H9 (cell line): ENCODE measurements around the gene PM20D1. TPM values are rescaled to one million over a fixed set of nuclear protein-coding genes. Genes with fewer than 3 reads are reported as not detected.

Experiments
- DNase-seq: peaks from one replicate; pipeline ENCODE4 v3.0.0-alpha.2; 2017
- H2AFZ ChIP-seq: one replicate; pipeline ENCODE4 v1.6.1; 2013; ENCODE audit warnings: mild to moderate bottlenecking, low read length, control low read depth, moderate library complexity
- H2AK5ac ChIP-seq: 2 replicates; pipeline ENCODE4 v1.6.1; 2013; ENCODE audit warnings: low read length, control low read depth, mixed read lengths; ENCODE audit not compliant: insufficient read length
- H2BK120ac ChIP-seq: one replicate; pipeline ENCODE4 v1.6.1; 2013; ENCODE audit warnings: low read depth, mild to moderate bottlenecking, low read length, control low read depth, inconsistent platforms; ENCODE audit not compliant: poor library complexity, severe bottlenecking
- H2BK12ac ChIP-seq: 2 replicates; pipeline ENCODE4 v1.6.1; 2013; ENCODE audit warnings: low read length, control low read depth, mixed read lengths, low read depth; ENCODE audit not compliant: insufficient read length
- H2BK15ac ChIP-seq: 2 replicates; pipeline ENCODE4 v1.6.1; 2013; ENCODE audit warnings: low read depth, low read length, control low read depth
- H2BK20ac ChIP-seq: one replicate; pipeline ENCODE4 v1.6.1; 2013; ENCODE audit warnings: low read depth, mild to moderate bottlenecking, low read length, control low read depth, inconsistent platforms; ENCODE audit not compliant: poor library complexity, severe bottlenecking
- H2BK5ac ChIP-seq: 2 replicates; pipeline ENCODE4 v1.6.1; 2013; ENCODE audit warnings: low read length, control low read depth, mixed read lengths; ENCODE audit not compliant: insufficient read length
- H3K14ac ChIP-seq: 2 replicates; pipeline ENCODE4 v1.6.1; 2013; ENCODE audit warnings: low read length, control low read depth; ENCODE audit not compliant: insufficient read depth
- H3K18ac ChIP-seq: 2 replicates; pipeline ENCODE4 v1.6.1; 2013; ENCODE audit warnings: low read depth, mild to moderate bottlenecking, mixed read lengths, low read length, control low read depth; ENCODE audit not compliant: insufficient read length
- H3K23ac ChIP-seq: 2 replicates; pipeline ENCODE4 v1.6.1; 2013; ENCODE audit warnings: low read length, control low read depth, mixed read lengths, low read depth; ENCODE audit not compliant: insufficient read length
- H3K23me2 ChIP-seq: 2 replicates; pipeline ENCODE4 v1.6.1; 2013; ENCODE audit warnings: low read depth, mild to moderate bottlenecking, mixed read lengths, low read length, control low read depth; ENCODE audit not compliant: insufficient read length, poor library complexity, severe bottlenecking
- H3K27ac ChIP-seq: 2 replicates; pipeline ENCODE4 v1.5.1; 2013; ENCODE audit warnings: low read length, control low read depth, mixed read lengths, low read depth; ENCODE audit not compliant: insufficient read length
- H3K27me3 ChIP-seq: 2 replicates; pipeline ENCODE4 v1.6.1; 2013; ENCODE audit warnings: low read length, control low read depth, inconsistent platforms; ENCODE audit not compliant: insufficient read depth
- H3K4ac ChIP-seq: 2 replicates; pipeline ENCODE4 v1.6.1; 2013; ENCODE audit warnings: low read depth, mild to moderate bottlenecking, control low read depth, inconsistent platforms, low read length, moderate library complexity
- H3K4me1 ChIP-seq: 2 replicates; pipeline ENCODE4 v1.6.1; 2013; ENCODE audit warnings: low read length, control low read depth, inconsistent platforms; ENCODE audit not compliant: insufficient read depth
- H3K4me2 ChIP-seq: 2 replicates; pipeline ENCODE4 v1.6.1; 2013; ENCODE audit warnings: low read length, control low read depth, mixed read lengths; ENCODE audit not compliant: insufficient read length, insufficient read depth
- H3K56ac ChIP-seq: 2 replicates; pipeline ENCODE4 v1.6.1; 2013; ENCODE audit warnings: low read depth, mild to moderate bottlenecking, mixed read lengths, low read length, control low read depth; ENCODE audit not compliant: insufficient read length
- H3K79me1 ChIP-seq: 2 replicates; pipeline ENCODE4 v1.6.1; 2013; ENCODE audit warnings: low read depth, mild to moderate bottlenecking, moderate library complexity, low read length, control low read depth, inconsistent platforms; ENCODE audit not compliant: insufficient read depth, poor library complexity, severe bottlenecking
- H3K79me2 ChIP-seq: 2 replicates; pipeline ENCODE4 v1.6.1; 2013; ENCODE audit warnings: low read length, control low read depth, inconsistent platforms; ENCODE audit not compliant: insufficient read depth
- H3K9ac ChIP-seq: 2 replicates; pipeline ENCODE4 v1.6.1; 2013; ENCODE audit warnings: low read length, control low read depth, mixed read lengths; ENCODE audit not compliant: insufficient read length; ENCODE audit errors: extremely low read depth
- H3K9me3 ChIP-seq: one replicate; pipeline ENCODE4 v1.6.1; 2013; ENCODE audit warnings: low read depth, low read length, inconsistent platforms; ENCODE audit not compliant: control insufficient read depth
- H3T11ph ChIP-seq: one replicate; pipeline ENCODE4 v1.6.1; 2013; ENCODE audit warnings: mild to moderate bottlenecking, low read length, control low read depth, inconsistent platforms
- H4K20me1 ChIP-seq: one replicate; pipeline ENCODE4 v1.6.1; 2013; ENCODE audit not compliant: control insufficient read depth, insufficient read length, insufficient read depth
- H4K5ac ChIP-seq: 2 replicates; pipeline ENCODE4 v1.6.1; 2013; ENCODE audit warnings: low read depth, mild to moderate bottlenecking, mixed read lengths, low read length, control low read depth; ENCODE audit not compliant: insufficient read length
- H4K8ac ChIP-seq: replicated peaks from 2 replicates; pipeline ENCODE4 v1.6.1; 2013; ENCODE audit warnings: low read length, control low read depth, mixed read lengths, low read depth; ENCODE audit not compliant: insufficient read length
- H4K91ac ChIP-seq: 2 replicates; pipeline ENCODE4 v1.6.1; 2013; ENCODE audit warnings: low read depth, mild to moderate bottlenecking, moderate library complexity, mixed read lengths, low read length, control low read depth; ENCODE audit not compliant: insufficient read length
- H3K27ac Mint-ChIP-seq, 3 experiments: 2 replicates in 2 of 3; 3 replicates in 1 of 3; pipeline ENCODE4 v1.8.0; 2020 to 2021; ENCODE audit warnings: mixed read lengths in 3 of 3, mild to moderate bottlenecking in 1 of 3, moderate library complexity in 1 of 3
- H3K27me3 Mint-ChIP-seq: 2 replicates; pipeline ENCODE4 v1.8.0; 2021; ENCODE audit warnings: low read depth, mild to moderate bottlenecking, moderate library complexity, mixed read lengths
- H3K36me3 Mint-ChIP-seq, 3 experiments: 2 replicates in 2 of 3; 3 replicates in 1 of 3; pipeline ENCODE4 v1.8.0; 2020 to 2021; ENCODE audit warnings: low read depth in 3 of 3, mixed read lengths in 3 of 3; ENCODE audit not compliant: insufficient read depth in 1 of 3
- H3K4me1 Mint-ChIP-seq, 2 experiments: 2 replicates each; pipeline ENCODE4 v1.8.0; 2020; ENCODE audit warnings: mixed read lengths in 2 of 2
- H3K4me3 Mint-ChIP-seq, 2 experiments: 2 replicates in 1 of 2; 3 replicates in 1 of 2; pipeline ENCODE4 v1.8.0; 2020 to 2021; ENCODE audit warnings: mild to moderate bottlenecking in 2 of 2, mixed read lengths in 2 of 2, moderate library complexity in 1 of 2
- H3K9me3 Mint-ChIP-seq, 2 experiments: 2 replicates in 1 of 2; 3 replicates in 1 of 2; pipeline ENCODE4 v1.8.0; 2020; ENCODE audit warnings: mild to moderate bottlenecking in 2 of 2, mixed read lengths in 2 of 2, moderate library complexity in 1 of 2
- WGBS: extraction: QIAGEN DNeasy Blood & Tissue Kit; methylation state at CpG from one replicate; pipeline ENCODE4 v1.1.7; 2013; ENCODE audit warnings: missing lambda C conversion rate, low lambda C conversion rate, mixed read lengths; ENCODE audit not compliant: insufficient read length; ENCODE audit errors: extremely low coverage; 5-methylcytosine and 5-hydroxymethylcytosine counted together
- total RNA-seq: library from RNA; stranded (reverse); gene quantifications from 2 replicates; pipeline ENCODE4 v1.2.1, GENCODE V29; 2021
- TF ChIP-seq, protein P1 (sequence below): fragments of 200-600 bp; sonication (generic); conservative IDR thresholded peaks from 3 replicates; pipeline ENCODE4 v1.8.0; 2021; ENCODE audit warnings: antibody characterized with exemption, mild to moderate bottlenecking

The PM20D1 gene
- total RNA-seq, 1 experiment from 2014 or later, result not detected

DNA sequence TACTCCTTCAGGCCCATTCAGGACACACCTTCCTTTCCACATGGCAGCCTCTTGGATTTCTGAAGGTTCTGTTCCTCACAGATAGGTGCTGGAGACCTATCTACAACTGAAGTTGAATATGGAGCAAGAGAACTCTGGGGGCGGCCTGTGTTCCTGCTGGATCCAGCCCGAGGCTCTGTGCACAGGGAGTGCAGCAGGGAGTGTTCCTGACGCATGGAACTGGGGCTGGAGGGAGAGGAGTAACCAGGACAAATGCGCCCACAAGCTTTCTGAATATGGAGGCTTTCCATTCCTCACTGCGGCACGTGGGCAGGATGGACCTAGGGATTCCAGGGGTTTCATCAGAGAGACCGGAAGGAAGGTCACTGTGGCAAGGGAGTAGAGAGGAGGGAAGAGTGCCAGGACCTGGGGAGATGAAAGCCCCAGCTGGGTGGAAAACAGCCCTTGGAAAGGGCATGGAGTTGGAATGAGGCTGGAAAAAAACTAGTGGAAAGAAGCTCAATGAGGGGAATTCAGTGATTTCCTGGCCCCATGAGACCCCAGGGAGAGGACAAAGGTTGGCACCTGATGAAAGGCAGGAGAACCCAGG is 12.5 kb downstream of the PM20D1 start:
- Histone ChIP-seq H3K14ac (no peak overlapping the region), H3K79me2 (no peaks in the 10 kb centered on the region), H4K5ac (no peak overlapping the region), H3K4ac (no peak overlapping the region), H3K18ac (no peak overlapping the region), H3T11ph (no peak overlapping the region), H2BK5ac (no peak overlapping the region), H3K4me2 (no peak overlapping the region), H3K4me1 (no peaks in the 10 kb centered on the region; the same call in 1 of the 2 replicates), H3K23me2 (no peaks in the 10 kb centered on the region), H3K56ac (no peak overlapping the region), H3K9ac (no peak overlapping the region), H2BK15ac (no peak overlapping the region), H3K79me1 (peaks cover 3% of the 10 kb centered on the region), H2AFZ (no peak overlapping the region), H3K9me3 (no peaks in the 10 kb centered on the region), H2BK20ac (no peak overlapping the region), H2BK12ac (no peak overlapping the region), H2AK5ac (no peak overlapping the region), H4K20me1 (no peaks in the 10 kb centered on the region), H2BK120ac (no peak overlapping the region), H4K91ac (no peak overlapping the region), H3K23ac (no peak overlapping the region), H3K27ac (no peak overlapping the region), H3K27me3 (no peaks in the 10 kb centered on the region), H4K8ac (no peak overlapping the region)
- Mint-ChIP-seq H3K36me3 (no peaks in the 10 kb centered on the region; a peak in 2 of 7 replicates), H3K4me1 (peaks cover 6 to 8% of the 10 kb centered on the region in 2 experiments), H3K27me3 (no peaks in the 10 kb centered on the region), H3K9me3 (no peaks in the 10 kb centered on the region), H3K27ac (peak overlapping the region in 1 of 3 experiments; percentile 41; a peak in 3 of 7 replicates), H3K4me3 (no peak overlapping the region)
- DNase-seq, result no peak
- no CpG with 5 or more reads among the region's 7 CpGs for WGBS
- TF ChIP-seq, protein P1, sequence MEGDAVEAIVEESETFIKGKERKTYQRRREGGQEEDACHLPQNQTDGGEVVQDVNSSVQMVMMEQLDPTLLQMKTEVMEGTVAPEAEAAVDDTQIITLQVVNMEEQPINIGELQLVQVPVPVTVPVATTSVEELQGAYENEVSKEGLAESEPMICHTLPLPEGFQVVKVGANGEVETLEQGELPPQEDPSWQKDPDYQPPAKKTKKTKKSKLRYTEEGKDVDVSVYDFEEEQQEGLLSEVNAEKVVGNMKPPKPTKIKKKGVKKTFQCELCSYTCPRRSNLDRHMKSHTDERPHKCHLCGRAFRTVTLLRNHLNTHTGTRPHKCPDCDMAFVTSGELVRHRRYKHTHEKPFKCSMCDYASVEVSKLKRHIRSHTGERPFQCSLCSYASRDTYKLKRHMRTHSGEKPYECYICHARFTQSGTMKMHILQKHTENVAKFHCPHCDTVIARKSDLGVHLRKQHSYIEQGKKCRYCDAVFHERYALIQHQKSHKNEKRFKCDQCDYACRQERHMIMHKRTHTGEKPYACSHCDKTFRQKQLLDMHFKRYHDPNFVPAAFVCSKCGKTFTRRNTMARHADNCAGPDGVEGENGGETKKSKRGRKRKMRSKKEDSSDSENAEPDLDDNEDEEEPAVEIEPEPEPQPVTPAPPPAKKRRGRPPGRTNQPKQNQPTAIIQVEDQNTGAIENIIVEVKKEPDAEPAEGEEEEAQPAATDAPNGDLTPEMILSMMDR, result no peak
